ENCODE results near the gene ARHGEF19. TPM values are rescaled to one million over a fixed set of nuclear protein-coding genes. Genes with fewer than 3 reads are reported as not detected.

Gene ARHGEF19
- total and polyA plus RNA-seq, 9 of the 15 experiments (the other 6 are each of a cell fraction or from before 2014, with no cell fraction given) = 0.73 to 21.0 (median 5.2) TPM

GRCh38 chr1:16172964-16173446 lies 39.4 kb downstream of the ARHGEF19 start (continued):
- TF ChIP-seq NR0B1 (IDR thresholded peaks at IDR 0.05; ENCODE audit: partially characterized antibody) = no peak
- TF ChIP-seq ZMIZ1 (IDR thresholded peaks at IDR 0.05; ENCODE audit: low read depth in 2 of 2, low read length in 2 of 2) = no peak
- no peak for TF ChIP-seq MAX (CRISPR knock-in tag; IDR thresholded peaks at IDR 0.05)
- TF ChIP-seq NONO (IDR thresholded peaks at IDR 0.05; ENCODE audit: low read depth in 2 of 2, low read length in 1 of 2) = no peak
- TF ChIP-seq DMBX1 (CRISPR knock-in tag; IDR thresholded peaks at IDR 0.05; ENCODE audit: borderline replicate concordance) = peak; percentile 76
- peak; percentile 69 for TF ChIP-seq L3MBTL2 (IDR thresholded peaks at IDR 0.05)
- TF ChIP-seq ZSCAN29 (IDR thresholded peaks at IDR 0.05) = no peak
- no peak for TF ChIP-seq PCBP2 (IDR thresholded peaks at IDR 0.05; ENCODE audit: low read depth, low read length, poor library complexity, severe bottlenecking)
- no peak for TF ChIP-seq SLC30A9 (CRISPR knock-in tag; IDR thresholded peaks at IDR 0.05)
- no peak for TF ChIP-seq POLR2AphosphoS2 (IDR thresholded peaks at IDR 0.05; ENCODE audit: low read length)
- no peak for TF ChIP-seq NR4A1 (CRISPR knock-in tag; IDR thresholded peaks at IDR 0.05)
- TF ChIP-seq NR4A1 (tag; IDR thresholded peaks at IDR 0.05) = no peak
- TF ChIP-seq ZBTB26 (CRISPR knock-in tag; IDR thresholded peaks at IDR 0.05) = no peak
- no peak for TF ChIP-seq BCLAF1 (IDR thresholded peaks at IDR 0.05; ENCODE audit: borderline replicate concordance in 1 of 2, control insufficient read depth in 1 of 2, low read depth in 2 of 2, low read length in 1 of 2)
- no peak for TF ChIP-seq ELF2 (CRISPR knock-in tag; IDR thresholded peaks at IDR 0.05)
- TF ChIP-seq ILF3 (IDR thresholded peaks at IDR 0.05; ENCODE audit: borderline replicate concordance) = no peak
- TF ChIP-seq ZNF780A (CRISPR knock-in tag; IDR thresholded peaks at IDR 0.05) = no peak
- TF ChIP-seq ZNF696 (CRISPR knock-in tag; conservative IDR thresholded peaks at IDR 0.05) = no peak
- TF ChIP-seq KLF1 (tag; IDR thresholded peaks at IDR 0.05) = no peak

Data from K562 (cell line).